NCI-H2171 treated with DMSO at 0.1 percent for 48 hours (cell line): Measurements from ENCODE around the gene RBX1.
"Not testable (repeated sequence)": the region's sequence is repeated elsewhere in the genome, so short reads cannot be mapped to it uniquely, and the experiment has no call there.

Experiments used
- DNase-seq: peaks from one replicate; lab custom pipeline; 2025; lab: John Stamatoyannopoulos, UW

The RBX1 gene

DNA sequence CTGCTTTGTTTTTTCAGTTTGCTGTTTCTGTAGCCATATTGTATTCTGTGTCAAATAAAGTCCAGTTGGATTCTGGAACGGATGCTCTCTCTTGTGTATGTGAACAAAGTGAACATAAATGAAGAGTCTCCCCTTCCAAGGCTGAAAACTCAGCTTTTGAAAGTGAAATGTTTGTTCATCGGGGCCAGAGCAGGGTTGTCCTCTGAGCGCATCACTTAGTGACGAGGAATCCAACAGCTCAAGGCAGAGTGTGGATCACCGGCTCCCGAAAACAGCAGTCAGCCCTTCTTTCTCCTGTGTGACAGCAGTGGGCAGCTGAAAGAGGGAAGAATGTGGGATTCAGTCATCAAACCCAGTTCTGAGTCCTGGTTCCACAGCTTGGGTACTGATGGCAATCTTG is 21.4 kb downstream of the RBX1 start:
- DNase-seq = no peak

DNA sequence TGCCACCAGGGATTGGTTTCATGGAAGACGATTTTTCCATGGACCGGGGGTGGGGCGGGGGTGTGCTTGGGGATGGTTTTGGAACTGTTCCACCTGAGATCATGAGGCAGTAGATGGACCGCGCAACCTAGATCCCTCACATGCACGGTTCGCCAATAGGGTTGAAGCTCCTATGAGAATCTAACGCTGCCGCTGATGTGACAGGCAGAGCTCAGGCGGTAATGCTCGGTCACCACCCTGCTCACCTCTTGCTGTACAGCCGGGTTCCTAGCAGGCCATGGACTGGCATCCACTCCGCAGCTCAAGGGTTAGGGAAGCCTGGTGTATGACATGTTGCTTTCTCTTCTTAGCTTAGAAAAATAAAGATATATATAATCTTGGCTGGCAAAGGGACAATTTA is 22.0 kb downstream of the RBX1 start:
- no peak for DNase-seq

DNA sequence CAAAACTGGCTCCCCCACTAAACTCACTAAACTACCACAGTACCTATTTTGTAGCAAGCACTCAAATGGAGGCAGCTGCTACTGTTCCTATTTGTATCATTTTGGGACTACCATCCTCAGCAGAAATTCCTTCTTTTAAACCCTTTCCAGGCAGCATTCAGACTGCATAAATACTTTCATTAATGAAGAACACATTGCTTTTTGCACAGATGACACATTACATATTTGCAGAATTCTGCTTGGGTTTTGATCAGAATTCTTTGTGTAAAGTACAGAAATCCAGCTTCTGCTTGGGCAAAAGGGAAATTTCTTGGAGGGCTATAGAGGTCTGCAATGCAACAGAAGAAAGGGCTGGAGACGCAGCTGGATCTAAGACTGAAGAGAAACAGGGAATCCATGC is 24.2 kb downstream of the RBX1 start:
- DNase-seq = no peak

DNA sequence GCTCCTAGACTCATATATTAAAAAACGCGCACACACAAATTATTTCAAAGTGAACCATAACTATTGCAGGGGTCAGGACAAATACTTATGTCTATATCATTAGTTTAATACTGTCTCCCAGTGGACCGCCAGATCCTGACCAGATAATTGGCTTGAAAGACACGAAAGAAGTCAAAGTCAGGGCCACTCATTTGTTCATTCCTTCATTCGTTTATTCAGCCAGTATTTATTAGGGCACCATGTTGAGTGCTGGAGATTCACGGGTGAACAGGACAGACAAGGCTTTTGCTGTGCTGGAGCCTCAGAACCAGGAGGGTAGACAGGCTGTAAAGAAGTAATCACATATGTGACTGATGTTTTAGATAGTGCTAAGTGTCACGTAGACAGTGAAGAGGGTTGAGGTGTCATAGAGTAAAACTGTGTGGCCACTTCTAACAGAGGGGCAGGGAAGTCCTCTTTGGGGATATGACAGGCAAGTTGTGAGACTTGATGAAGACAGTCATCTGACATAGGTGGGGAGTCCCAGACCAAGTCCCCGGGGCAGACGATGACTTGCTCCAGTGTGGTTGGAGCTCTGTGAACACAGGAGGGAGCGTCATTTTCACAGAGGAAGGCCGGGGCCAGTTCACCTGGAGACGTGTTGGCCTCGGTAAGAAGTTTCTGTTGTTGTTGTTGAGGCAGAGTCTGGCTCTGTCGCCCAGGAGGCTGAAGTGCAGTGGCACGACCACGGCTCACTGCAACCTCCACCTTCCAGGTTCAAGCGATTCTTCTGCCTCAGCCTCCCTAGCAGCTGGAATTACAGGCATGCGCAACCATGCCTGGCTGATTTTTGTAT is 25.9 kb downstream of the RBX1 start:
- no peak for DNase-seq

DNA sequence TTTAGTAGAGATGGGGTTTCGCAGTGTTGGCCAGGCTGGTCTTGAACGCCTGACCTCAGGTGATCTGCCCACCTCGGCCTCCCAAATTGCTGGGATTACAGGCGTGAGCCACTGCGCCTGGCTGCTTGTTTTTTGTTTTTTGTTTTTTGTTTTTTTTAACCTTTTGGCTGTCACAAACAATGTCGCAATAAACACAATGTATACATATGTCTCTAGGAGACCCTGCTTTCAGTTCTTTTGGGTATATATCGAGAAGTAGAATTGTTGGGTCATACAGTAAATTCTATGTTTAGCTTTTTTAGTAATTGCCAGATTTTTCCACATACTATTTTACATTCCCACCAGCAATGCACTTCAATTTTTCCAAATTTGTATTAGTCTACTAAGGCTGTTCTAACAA is 28.0 kb downstream of the RBX1 start:
- DNase-seq = no peak

DNA sequence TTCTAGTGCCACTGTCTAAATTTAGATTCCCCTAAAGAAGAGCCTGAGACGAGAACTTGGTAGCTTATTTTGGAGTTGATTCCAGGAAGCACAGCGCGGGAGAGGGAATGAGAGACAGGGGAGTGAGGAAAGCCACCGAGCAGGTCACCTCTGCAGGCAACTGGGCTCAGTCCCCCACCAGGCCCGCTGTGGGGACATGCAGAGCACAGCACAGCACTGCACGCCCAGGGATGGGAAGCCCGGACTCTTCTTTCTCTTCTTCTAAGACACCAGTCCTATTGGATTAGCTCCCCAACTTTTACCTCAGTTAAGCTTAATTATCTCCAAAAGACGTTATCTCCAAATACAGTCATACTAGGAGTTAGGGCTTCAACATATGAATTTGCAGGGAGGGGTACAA is 28.7 kb downstream of the RBX1 start:
- DNase-seq = no peak

DNA sequence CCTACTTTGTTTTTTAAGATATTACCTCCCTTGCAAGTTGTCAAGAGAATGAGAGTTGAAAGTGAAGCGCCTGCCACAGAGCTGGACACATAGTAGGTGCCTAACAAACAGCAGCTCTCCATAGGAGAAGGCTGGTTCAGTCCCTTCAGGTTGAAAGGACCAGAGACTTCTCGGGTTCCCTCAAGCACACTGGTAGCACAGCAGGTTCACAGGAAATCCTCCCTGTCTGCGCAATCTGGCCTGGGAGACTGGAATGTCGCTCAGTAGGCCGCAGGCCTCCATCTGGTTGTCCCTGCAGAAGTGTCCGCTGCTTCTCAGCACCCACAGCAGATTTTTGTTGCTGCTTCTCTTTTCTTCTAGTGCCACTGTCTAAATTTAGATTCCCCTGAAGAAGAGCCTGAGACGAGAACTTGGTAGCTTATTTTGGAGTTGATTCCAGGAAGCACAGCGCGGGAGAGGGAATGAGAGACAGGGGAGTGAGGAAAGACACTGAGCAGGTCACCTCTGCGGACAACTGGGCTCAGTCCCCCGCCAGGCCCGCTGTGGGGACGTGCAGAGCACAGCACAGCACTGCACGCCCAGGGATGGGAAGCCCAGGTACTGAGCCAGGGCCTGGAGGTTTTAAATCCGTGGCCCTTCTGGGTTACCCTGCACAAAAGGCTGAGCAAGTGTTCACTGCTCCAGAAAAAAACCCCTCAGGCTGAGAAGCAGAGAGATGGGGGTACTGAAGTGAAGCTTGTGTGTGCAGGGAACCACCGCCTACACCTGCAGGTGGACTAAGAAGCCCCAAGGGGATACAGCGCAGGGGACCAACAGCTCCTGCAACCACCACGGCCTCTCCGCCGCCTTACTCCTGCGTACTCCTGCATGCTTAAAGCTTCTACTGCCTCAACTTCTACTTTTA is 31.6 kb downstream of the RBX1 start:
- DNase-seq = no peak

DNA sequence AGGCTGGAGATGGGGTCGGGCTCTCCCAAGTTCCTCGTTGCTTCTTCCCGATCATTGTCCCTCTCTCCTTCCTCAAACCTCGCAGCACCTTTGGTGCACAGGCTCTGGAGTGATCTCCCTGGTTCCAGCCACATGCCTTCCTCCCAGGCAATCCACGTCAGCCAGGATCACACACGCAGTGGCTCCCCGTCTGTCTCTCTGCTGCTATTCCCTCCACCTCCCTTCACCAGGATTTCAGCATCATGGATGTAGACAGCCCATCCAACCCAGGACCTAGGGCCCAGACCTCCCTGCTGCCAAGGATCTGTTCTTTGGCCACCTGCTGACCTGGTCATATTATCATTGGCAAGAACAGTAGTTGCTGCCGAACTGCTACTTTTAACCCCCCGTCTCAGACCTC is 40.1 kb downstream of the RBX1 start:
- no peak for DNase-seq

DNA sequence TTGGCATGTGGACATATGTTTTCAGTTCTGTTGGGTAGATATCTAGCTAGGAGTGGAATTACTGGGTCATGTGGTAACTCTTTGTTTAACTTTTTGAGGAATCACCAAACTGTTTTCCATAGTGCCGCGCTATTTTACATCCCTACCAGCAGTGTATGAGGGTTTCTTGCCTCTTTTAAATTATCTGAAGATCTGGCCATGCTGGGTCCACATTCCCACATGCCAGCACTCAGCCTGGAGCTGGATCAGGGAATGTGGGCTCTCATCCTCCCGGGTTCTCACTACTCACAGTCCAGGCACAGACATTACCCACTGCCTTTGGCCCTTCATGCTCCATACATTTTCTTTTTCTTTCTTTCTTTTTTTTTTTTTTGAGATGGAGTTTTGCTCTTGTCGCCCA is 44.6 kb downstream of the RBX1 start:
- DNase-seq = no peak

DNA sequence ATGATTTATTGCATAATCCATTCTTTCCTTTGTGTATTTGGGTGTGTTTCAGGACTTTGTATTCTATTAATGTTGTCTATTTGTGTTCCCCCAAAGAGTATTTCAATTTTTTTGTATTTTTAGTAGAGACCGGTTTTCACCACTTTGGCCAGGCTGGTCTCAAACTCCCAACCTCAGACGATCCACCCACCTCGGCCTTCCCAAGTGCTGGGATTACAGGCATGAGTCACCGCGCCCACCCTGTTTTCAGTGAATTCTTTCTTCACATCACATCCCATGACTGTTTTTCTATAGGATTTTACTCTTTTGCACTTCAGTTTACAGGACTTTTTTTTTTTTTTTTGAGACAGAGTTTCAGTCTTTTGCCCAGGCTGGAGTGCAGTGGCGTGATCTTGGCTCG is 46.3 kb downstream of the RBX1 start:
- no peak for DNase-seq

DNA sequence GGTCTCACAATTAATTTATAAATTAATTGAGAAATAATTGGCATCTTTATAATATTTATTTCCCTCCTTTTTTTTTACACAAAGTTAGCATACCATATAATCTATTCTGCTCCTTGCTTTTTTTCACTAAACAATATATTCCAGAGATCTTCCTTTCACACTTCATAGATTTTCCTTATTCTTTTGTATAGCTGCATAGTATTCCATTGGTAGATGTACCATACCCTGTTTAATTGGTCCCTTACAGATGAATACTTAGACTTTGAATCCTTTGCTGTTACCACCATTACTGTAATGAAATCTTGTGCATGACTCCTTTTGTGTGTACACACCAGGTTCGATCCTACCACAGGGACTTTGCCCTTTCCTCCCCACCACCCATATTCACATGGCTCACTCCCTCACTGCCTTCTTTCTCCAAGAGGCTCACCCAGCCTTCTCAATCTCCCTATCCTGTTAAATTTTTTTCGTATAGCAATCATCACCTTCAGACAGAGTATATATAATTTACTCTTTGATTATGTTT is 48.9 kb downstream of the RBX1 start:
- DNase-seq = no peak

DNA sequence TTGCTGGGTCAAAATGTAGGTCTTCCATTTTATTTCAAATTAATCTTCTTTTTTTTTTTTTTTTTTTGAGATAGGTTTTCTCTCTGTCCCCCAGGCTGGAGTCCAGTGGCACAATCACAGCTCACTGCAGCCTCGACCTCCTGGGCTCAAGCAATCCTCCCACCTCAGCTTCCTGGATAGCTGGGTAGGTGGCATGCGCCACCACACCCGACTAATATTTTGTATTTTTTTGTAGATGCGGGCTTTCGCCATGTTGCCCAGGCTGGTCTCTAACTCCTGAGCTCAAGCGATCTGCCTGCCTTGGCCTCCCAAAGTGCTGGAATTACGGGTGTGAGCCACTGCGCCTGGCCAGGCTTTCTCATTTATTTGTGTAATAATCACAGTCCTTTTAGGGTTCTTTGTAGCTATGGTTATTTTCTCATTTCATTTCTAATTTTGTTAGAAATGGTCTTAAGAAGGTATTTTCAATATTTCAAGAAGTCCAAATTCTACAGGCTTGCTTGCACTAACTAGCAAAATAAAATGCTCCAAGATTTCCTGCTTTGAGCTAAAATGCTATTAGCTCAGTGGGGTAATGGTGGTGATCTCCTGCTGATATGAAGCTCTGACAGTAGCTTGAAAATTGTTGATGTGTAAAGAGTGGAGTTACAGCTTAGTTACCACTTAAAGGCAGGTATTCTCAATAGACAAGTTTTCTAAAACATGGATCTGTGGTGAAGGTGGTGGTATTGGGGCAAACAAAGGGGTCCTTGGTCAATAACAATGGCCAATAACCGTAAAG is 50.0 kb downstream of the RBX1 start:
- DNase-seq = no peak

DNA sequence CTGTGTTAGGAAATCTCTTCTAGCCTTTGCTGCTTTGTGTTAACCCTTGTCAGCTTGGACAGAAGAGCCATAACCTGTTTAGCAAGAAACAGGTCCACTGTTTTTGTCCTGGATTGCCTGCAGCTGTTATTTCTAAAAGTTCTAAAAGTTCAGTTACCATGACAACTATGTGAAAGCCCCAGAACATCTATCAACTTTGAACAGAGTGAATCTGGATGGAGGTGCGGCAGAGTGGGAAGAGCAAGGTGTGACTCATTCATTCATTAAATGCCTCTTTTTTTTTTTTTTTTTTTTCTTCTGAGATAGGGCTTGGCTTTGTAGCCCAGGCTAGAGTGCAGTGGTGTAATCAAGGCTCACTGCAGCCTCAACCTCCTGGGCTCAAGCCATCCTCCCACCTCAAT is 50.5 kb downstream of the RBX1 start:
- no peak for DNase-seq

DNA sequence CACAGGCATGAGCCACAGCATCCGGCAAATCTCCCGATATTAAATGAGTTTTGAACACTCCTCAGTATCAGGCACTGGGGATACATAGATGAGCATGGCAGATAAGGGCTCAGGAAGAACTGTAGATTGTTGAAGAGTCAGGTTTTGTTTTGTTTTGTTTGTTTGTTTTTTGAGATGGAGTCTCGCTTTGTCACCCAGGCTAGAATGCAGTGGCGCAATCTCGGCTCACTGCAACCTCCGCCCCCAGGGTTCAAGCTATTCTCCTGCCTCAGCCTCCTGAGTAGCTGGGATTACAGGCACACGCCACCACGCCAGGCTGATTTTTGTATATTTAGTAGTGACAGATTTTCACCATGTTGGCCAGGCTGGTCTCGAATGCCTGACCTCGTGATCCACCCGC is 51.2 kb downstream of the RBX1 start:
- DNase-seq = not testable (repeated sequence)

DNA sequence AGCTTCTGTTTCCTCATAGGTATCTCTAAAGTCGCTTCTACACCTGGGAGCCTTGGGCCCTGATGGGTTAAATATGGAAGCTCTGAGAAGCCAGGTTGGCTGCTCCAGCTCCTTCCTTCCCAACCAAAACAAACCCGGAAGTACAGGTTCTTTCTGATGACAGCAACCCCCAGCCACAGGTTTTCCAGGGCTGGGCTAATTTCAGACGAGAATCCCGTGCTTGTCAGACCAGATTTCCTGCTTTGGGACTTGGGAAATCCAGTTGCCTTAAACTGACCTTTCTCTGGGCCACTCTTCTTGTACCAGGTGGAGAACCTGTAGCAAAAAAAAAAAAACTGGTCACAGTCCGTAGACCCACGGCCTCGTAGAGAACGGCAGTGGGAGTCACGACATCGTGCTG is 51.9 kb downstream of the RBX1 start:
- no peak for DNase-seq

DNA sequence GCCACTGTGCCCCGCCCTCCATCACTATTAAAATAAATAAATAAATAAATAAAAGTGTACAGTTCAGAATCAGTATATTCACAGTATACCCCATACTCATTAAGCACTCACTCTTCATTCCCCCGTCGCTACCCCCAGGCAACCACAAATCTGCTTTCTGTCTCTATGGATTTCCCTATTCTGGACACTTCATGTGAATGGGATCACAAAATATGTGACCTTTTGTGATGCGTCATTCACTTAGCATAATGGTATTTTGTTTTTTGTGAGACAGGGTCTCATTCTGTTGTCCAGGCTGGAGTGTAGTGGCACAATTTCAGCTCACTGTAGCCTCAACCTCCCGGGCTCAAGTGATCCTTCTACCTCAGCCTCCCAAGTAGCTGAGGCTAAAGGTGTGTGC is 52.8 kb downstream of the RBX1 start:
- no peak for DNase-seq

DNA sequence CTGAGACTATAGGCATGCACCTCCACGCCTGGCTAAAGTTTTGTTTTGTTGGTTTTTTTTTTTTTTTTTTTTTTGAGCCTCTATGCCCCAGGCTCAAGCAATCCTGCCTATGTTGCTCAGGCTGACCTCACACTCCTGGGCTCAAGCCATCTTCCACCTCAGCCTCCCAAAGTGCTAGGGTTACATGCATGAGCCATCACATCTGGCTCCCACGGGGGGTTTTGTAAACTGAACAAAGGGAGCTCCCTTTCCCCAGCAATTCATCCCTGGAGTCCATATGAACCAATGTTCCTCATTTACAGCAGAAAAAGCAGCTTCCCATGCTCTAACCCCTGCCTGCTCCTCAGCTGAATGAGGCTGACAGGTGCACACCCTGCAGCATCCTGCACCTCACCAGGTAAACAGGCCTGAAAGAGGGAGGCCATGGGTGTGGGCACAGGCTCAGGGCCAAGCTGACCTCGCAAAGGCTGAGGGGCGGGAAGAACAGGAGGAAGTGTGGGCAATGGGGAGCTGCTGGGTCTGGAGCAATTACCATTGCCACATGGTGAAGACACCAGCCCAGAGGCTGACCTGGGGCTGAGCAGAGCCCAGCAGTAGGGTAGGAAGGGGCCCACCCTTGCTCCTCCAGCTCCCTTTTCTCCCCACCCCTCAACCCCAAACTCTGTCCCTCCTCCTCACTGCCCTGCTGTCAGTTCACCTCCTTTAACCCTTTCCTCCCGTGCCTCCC is 58.2 kb downstream of the RBX1 start:
- DNase-seq = no peak

DNA sequence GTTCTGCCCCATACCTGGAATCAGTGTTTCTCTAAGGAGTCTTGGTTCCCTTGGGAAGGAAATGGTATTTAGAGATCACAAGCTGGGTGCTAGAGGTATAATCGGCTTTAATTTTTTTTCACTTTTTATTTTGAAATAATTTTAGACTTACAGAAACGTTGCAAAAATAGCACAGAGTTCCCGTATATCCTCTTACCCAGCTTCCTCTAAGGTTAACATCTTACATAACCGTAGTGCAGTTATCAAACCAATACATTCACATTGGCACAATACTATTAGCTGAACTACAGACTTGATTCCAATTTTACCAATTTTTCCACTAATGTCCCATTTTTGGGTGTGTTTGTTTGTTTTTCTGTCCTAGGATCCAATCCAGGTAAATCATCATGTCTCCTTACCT is 63.8 kb downstream of the RBX1 start:
- no peak for DNase-seq

DNA sequence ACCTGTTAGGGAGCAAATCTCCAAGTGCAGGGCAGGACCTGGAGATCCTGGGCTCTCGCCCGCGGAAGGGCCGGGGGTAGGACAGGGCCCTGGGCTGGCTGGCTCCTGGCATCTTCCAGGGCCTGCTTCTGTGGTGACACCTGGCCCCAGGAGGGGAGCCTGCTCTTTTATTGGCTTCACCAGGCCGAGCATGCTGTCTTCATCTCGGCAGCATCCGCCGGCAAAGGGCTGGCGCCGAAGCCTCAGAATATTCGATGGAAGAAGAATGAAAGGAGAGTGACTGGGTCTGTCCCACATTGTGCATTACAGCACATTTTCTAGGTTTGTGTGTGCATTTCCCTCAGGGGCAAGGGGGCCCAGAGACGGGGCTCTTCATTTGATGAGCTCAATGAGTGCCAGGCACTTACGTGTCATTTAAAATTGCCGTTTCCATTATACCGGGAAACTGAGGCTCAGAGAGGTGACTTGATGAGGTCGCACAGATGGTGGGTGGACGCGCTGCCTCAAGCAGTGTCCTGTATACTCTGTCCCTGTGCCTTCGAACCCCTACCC is 70.0 kb downstream of the RBX1 start:
- peak; percentile 43 for DNase-seq

DNA sequence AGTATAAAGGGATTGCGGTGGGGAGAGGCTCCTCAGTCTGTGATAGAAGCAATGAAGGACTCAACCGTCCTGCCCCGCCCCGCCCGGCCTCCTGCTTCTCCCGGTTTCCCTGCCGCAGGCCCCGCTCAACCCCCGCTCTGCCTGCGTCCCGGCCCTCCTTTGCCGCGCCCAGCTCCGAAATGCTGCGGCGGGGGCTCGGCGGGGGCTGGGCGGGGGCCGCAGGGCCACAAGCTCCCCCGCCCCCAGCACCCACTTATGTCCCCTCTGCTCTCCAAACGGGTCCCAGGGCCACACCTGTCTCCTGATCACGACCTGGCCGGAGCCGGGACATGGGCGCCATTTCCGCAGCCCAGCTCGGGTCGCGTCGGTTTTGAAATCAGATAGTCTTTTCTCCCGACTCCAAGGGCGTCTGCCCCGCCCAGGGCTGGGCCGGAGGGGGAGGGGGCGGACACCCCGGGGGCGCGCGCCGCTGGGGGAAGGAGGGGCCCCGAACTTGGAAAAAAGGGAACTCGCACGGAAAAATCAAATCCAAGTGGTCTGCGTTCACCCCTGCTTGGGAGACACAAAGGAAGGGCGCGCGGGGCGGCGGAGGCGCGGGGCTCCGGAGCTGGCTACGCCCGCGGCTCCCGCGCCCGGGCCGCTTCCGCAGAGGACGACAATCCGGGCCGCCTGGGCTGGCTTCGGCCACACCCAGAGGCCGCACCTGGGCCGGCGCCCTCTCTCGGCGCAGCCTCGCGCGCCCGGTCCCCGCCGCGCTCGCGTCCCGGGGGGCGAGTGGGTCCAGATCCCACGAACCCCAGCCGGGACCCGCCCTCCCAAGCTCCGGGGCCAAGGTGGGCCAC is 70.7 kb downstream of the RBX1 start:
- DNase-seq = peak; percentile 71
